Testis (tissue), 2 donors: Measurements from ENCODE around the gene WIPF3.

ENCODE experiments used
- CTCF ChIP-seq, 3 experiments: fragments of 450-650 bp in 2 of 3; fragments of 200-600 bp in 1 of 3; sonication (generic) in 1 of 3; IDR thresholded peaks; one replicate each; pipeline ENCODE4 v1.5.1; 2016 to 2019; ENCODE audit warnings: antibody characterized with exemption in 3 of 3, mild to moderate bottlenecking in 2 of 3, moderate library complexity in 1 of 3
- POLR2A ChIP-seq: fragments of 450-650 bp; IDR thresholded peaks from one replicate; pipeline ENCODE4 v1.6.1; 2017; ENCODE audit warnings: antibody characterized with exemption, mild to moderate bottlenecking, moderate library complexity

- TF ChIP-seq CTCF (IDR thresholded peaks at IDR 0.05) (no peak), POLR2A (no peak)
Observed at GRCh38 chr7:29926216-29926615, 119.9 kb downstream of the WIPF3 start.
